ENCODE results near the gene BRMS1.

- TF ChIP-seq CTCF (conservative IDR thresholded peaks at IDR 0.05 in 1 of 2, IDR thresholded peaks at IDR 0.05 in 1 of 2; ENCODE audit: low read depth in 1 of 2, low read length in 2 of 2): no peak
- TF ChIP-seq EZH2 (IDR thresholded peaks at IDR 0.05; ENCODE audit: low read length, missing control alignments): no peak
Observed at GRCh38 chr11:66369073-66369894, 24.4 kb upstream of the BRMS1 start.
